HG03520 (cell line): ENCODE measurements around the gene ILKAP.

Experiments
- ATAC-seq: cut with Tn5 transposase; IDR thresholded peaks from one replicate; pipeline ENCODE4 v1.9.1; 2021; ENCODE audit warnings: mild to moderate bottlenecking, moderate library complexity; ENCODE audit not compliant: unreplicated experiment

Gene ILKAP

GRCh38 chr2:238166391-238167343 is 36.8 kb downstream of the ILKAP start:
- no peak for ATAC-seq

GRCh38 chr2:238165288-238165921 is 38.1 kb downstream of the ILKAP start:
- ATAC-seq = no peak

GRCh38 chr2:238164906-238165287 is 38.6 kb downstream of the ILKAP start:
- no peak for ATAC-seq

- no peak for ATAC-seq
Observed at GRCh38 chr2:238163481-238164198, 39.9 kb downstream of the ILKAP start.

- ATAC-seq = no peak
Observed at GRCh38 chr2:238162846-238163441, 40.6 kb downstream of the ILKAP start.

- no peak for ATAC-seq
Observed at GRCh38 chr2:238162251-238162845, 41.1 kb downstream of the ILKAP start.

GRCh38 chr2:238161291-238162051 is 42.0 kb downstream of the ILKAP start:
- ATAC-seq = no peak

GRCh38 chr2:238160206-238161129 is 43.0 kb downstream of the ILKAP start:
- ATAC-seq = no peak

GRCh38 chr2:238159661-238160205 is 43.8 kb downstream of the ILKAP start:
- ATAC-seq = no peak

- ATAC-seq = no peak
Observed at GRCh38 chr2:238159071-238159539, 44.4 kb downstream of the ILKAP start.

- no peak for ATAC-seq
Observed at GRCh38 chr2:238158509-238159070, 44.9 kb downstream of the ILKAP start, which contains the start of gene ERFE. ERFE (plus strand) TSS chr2:238158970; CDS start chr2:238159008, 38 bp downstream.

- ATAC-seq = no peak
Observed at GRCh38 chr2:238158018-238158508, 45.4 kb downstream of the ILKAP start.

- ATAC-seq = no peak
Observed at GRCh38 chr2:238157506-238158017, 45.9 kb downstream of the ILKAP start.

GRCh38 chr2:238155761-238156694 is 47.5 kb downstream of the ILKAP start:
- ATAC-seq = no peak

GRCh38 chr2:238155051-238155760 is 48.3 kb downstream of the ILKAP start:
- ATAC-seq = no peak

- no peak for ATAC-seq
Observed at GRCh38 chr2:238154570-238154969, 48.9 kb downstream of the ILKAP start.
